Fibroblast of lung (primary cell): Measurements from ENCODE around the gene SAP30BP. TPM values are rescaled to one million over a fixed set of nuclear protein-coding genes. Genes with fewer than 3 reads are reported as not detected.

Experiments used
- DNase-seq, 2 donors: peaks; one replicate each; pipeline versions ENCODE4 v3.0.0 to v3.0.0-alpha.2; 2010; ENCODE audit warnings: low read depth in 2 of 2
- H2AFZ ChIP-seq: 2 replicates; pipeline ENCODE4 v1.5.1; 2012; ENCODE audit warnings: low read length, control low read depth, inconsistent platforms
- H3K27ac ChIP-seq: 2 replicates; pipeline ENCODE4 v1.5.1; 2011; ENCODE audit warnings: low read length, control low read depth; ENCODE audit not compliant: insufficient read depth
- H3K27me3 ChIP-seq: 2 replicates; pipeline ENCODE4 v1.5.1; 2011; ENCODE audit warnings: mild to moderate bottlenecking, low read length; ENCODE audit not compliant: control insufficient read depth, insufficient read depth
- H3K36me3 ChIP-seq: 2 replicates; pipeline ENCODE4 v1.5.1; 2011; ENCODE audit warnings: low read length; ENCODE audit not compliant: control insufficient read depth, insufficient read depth
- H3K4me1 ChIP-seq: 2 replicates; pipeline ENCODE4 v1.5.1; 2011; ENCODE audit warnings: low read length; ENCODE audit not compliant: control insufficient read depth, insufficient read depth; ENCODE audit errors: extremely low read depth
- H3K4me2 ChIP-seq: 2 replicates; pipeline ENCODE4 v1.5.1; 2011; ENCODE audit warnings: low read length, control low read depth; ENCODE audit not compliant: insufficient read depth; ENCODE audit errors: extremely low read depth
- H3K4me3 ChIP-seq, 4 experiments: fragments of 200-600 bp in 1 of 4; sonication (generic) in 1 of 4; replicated peaks in 1 of 4; 2 replicates each; pipeline ENCODE4 v1.5.1; 2011 to 2016; ENCODE audit warnings: low read length in 4 of 4, low read depth in 3 of 4, mild to moderate bottlenecking in 3 of 4, control low read depth in 2 of 4, inconsistent platforms in 1 of 4, mixed read lengths in 1 of 4; ENCODE audit not compliant: insufficient read depth in 1 of 4; ENCODE audit errors: control extremely low read depth in 1 of 4
- H3K79me2 ChIP-seq: 2 replicates; pipeline ENCODE4 v1.5.1; 2012; ENCODE audit warnings: mild to moderate bottlenecking, low read length, inconsistent platforms; ENCODE audit not compliant: control insufficient read depth, insufficient read depth
- H3K9ac ChIP-seq: 2 replicates; pipeline ENCODE4 v1.5.1; 2011; ENCODE audit warnings: mild to moderate bottlenecking, low read length, control low read depth; ENCODE audit not compliant: insufficient read depth
- H3K9me3 ChIP-seq: 2 replicates; pipeline ENCODE4 v1.5.1; 2012; ENCODE audit warnings: low read depth, low read length; ENCODE audit not compliant: control insufficient read depth, insufficient read depth
- H4K20me1 ChIP-seq: 2 replicates; pipeline ENCODE4 v1.5.1; 2011; ENCODE audit warnings: low read length; ENCODE audit not compliant: control insufficient read depth, insufficient read depth; ENCODE audit errors: extremely low read depth
- EZH2 ChIP-seq: IDR thresholded peaks from 2 replicates; pipeline ENCODE4 v1.5.1; 2012; ENCODE audit warnings: low read length, control low read depth, mild to moderate bottlenecking; ENCODE audit errors: missing control alignments
- polyA plus RNA-seq, 2 donors: library from polyadenylated mRNA; depleted of rRNA in 1 of 2; stranded (reverse) in 1 of 2; unstranded in 1 of 2; fragments of >200 nt; gene quantifications; 2 replicates each; pipeline ENCODE4 v1.2.1, GENCODE V29; 2011 to 2012; ENCODE audit warnings: missing spikeins in 1 of 2
- total RNA-seq: library from RNA; depleted of rRNA; stranded (reverse); fragments of >200 nt; gene quantifications from 2 replicates; pipeline ENCODE4 v1.2.1, GENCODE V29; 2014
- TF ChIP-seq, protein P1 (sequence below), 2 donors: IDR thresholded peaks in 1 of 2; conservative IDR thresholded peaks in 1 of 2; 1 replicate in 1 of 2; 2 replicates in 1 of 2; pipeline ENCODE4 v1.5.1; 2011 to 2012; ENCODE audit warnings: low read length in 2 of 2, control low read depth in 1 of 2, inconsistent platforms in 1 of 2, low read depth in 1 of 2, mild to moderate bottlenecking in 1 of 2

SAP30BP gene
- total and polyA plus RNA-seq, 2 donors (not counting 1 experiment from before 2014, with no cell fraction given), result 43.9 to 61.0 TPM

DNA sequence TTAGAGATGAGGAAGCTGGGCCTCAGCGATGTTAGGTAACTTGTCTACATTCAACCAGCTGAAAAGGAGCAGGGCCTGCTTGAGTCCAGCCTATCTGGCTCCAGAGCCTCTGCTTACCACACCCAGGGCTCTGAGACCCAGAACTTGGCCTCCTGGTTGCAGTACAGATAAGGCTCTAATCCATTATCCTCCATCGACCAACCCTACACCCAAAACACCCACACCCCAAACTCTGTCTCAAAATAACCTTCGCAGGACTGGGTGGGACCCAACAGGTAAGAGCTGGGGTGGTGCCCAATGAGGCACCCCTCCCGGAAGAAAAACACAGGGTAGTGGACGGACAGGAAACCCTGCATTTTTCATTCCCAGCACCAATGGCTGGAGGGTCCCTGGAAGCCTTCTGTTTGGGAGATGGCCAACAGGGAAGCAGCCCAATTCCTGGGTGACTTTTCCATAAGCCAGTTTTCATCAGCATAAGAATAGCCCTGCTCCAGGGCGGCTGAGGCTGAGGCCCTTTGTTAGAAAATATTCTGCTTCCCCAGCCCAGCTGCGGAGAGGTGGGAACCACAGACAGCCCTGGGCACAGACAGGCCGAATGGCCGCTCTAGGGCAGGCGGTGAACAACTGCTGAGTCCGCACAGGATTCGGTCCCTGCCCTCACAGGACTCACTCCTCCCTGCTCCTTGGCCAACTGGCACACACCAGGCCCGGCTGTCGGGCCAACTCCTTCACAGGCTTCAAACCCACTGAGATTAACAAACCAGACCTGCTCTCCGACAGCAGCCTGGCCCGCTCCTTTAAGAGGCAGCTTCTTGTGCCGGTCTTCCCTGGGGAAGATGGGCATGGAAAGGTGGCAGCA lies 24.1 kb upstream of the SAP30BP start:
- no peaks in the 10 kb centered on the region for H3K4me1 ChIP-seq
- no peak overlapping the region for H2AFZ ChIP-seq
- H3K4me2 ChIP-seq, result no peak overlapping the region
- H3K27ac ChIP-seq, result no peak overlapping the region
- no peak overlapping the region for H3K4me3 ChIP-seq
- no peaks in the 10 kb centered on the region for H3K36me3 ChIP-seq
- no peaks in the 10 kb centered on the region for H3K79me2 ChIP-seq
- TF ChIP-seq, protein P1, sequence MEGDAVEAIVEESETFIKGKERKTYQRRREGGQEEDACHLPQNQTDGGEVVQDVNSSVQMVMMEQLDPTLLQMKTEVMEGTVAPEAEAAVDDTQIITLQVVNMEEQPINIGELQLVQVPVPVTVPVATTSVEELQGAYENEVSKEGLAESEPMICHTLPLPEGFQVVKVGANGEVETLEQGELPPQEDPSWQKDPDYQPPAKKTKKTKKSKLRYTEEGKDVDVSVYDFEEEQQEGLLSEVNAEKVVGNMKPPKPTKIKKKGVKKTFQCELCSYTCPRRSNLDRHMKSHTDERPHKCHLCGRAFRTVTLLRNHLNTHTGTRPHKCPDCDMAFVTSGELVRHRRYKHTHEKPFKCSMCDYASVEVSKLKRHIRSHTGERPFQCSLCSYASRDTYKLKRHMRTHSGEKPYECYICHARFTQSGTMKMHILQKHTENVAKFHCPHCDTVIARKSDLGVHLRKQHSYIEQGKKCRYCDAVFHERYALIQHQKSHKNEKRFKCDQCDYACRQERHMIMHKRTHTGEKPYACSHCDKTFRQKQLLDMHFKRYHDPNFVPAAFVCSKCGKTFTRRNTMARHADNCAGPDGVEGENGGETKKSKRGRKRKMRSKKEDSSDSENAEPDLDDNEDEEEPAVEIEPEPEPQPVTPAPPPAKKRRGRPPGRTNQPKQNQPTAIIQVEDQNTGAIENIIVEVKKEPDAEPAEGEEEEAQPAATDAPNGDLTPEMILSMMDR (conservative IDR thresholded peaks at IDR 0.05 in 1 of 2, IDR thresholded peaks at IDR 0.05 in 1 of 2; ENCODE audit: low read depth in 1 of 2, low read length in 2 of 2), result no peak
- TF ChIP-seq EZH2, result no peak
- no peaks in the 10 kb centered on the region for H4K20me1 ChIP-seq
- no peak for DNase-seq
- no peaks in the 10 kb centered on the region for H3K9me3 ChIP-seq
- H3K27me3 ChIP-seq, result no peaks in the 10 kb centered on the region
- no peak overlapping the region for H3K9ac ChIP-seq

DNA sequence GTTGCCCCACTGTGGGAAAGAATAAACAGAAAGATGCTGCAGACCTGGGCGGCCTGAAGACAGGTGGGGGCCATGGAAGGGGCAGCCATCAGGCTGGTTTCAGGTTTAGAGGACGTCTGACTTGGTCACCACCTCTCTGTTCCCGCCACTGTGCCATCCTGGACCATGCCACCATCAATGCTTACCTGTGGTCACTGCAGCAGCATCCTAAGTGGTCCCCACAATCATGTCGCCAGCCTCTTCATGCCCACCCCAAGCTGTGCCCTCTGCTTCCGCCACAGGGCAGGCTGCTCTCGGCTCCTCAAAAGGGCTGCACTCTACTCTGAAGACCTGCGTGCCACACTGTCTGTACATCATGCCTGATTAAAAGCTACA lies 23.5 kb upstream of the SAP30BP start:
- Histone ChIP-seq H2AFZ (no peak overlapping the region), H3K36me3 (no peaks in the 10 kb centered on the region), H3K4me1 (no peaks in the 10 kb centered on the region), H4K20me1 (no peaks in the 10 kb centered on the region), H3K4me3 (no peak overlapping the region), H3K9ac (no peak overlapping the region), H3K27ac (no peak overlapping the region), H3K4me2 (no peak overlapping the region), H3K9me3 (no peaks in the 10 kb centered on the region), H3K79me2 (no peaks in the 10 kb centered on the region), H3K27me3 (no peaks in the 10 kb centered on the region)
- DNase-seq, result no peak
- TF ChIP-seq, protein P1 (conservative IDR thresholded peaks at IDR 0.05 in 1 of 2, IDR thresholded peaks at IDR 0.05 in 1 of 2; ENCODE audit: low read depth in 1 of 2, low read length in 2 of 2), result no peak
- no peak for TF ChIP-seq EZH2

DNA sequence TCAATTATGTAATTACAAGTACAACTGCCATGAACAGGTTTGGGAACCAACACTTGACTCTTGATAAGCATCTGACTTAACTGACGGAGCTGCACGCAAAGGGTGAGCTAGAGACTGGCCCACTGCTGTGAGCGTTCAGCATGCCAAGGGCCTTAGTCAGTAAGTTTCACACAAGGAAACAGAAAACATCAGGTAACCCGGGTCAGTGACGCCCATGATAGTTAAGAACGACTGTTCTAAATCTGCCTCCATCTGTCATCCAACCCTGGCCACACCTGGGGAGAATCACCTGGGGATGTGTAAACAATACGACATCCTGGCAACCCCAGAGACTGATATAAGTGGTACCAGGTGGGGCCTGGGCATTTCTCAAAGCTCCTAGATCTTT lies 21.6 kb upstream of the SAP30BP start:
- TF ChIP-seq, protein P1 (conservative IDR thresholded peaks at IDR 0.05 in 1 of 2, IDR thresholded peaks at IDR 0.05 in 1 of 2; ENCODE audit: low read depth in 1 of 2, low read length in 2 of 2), result no peak
- no peak for TF ChIP-seq EZH2
- DNase-seq, result peak in 1 of 2 donors; percentile 54
- Histone ChIP-seq H3K4me1 (no peaks in the 10 kb centered on the region), H3K4me2 (no peak overlapping the region), H3K27me3 (no peaks in the 10 kb centered on the region), H3K9ac (no peak overlapping the region), H2AFZ (no peak overlapping the region), H3K9me3 (no peaks in the 10 kb centered on the region), H3K79me2 (no peaks in the 10 kb centered on the region), H3K4me3 (no peak overlapping the region), H3K36me3 (no peaks in the 10 kb centered on the region), H4K20me1 (no peaks in the 10 kb centered on the region), H3K27ac (no peak overlapping the region)
